HuH-7 (cell line): Measurements from ENCODE around the gene ZBTB20.
"Not testable (repeated sequence)": the region's sequence is repeated elsewhere in the genome, so short reads cannot be mapped to it uniquely, and the experiment has no call there.

Experiments
- DNase-seq: peaks from one replicate; pipeline ENCODE4 v3.0.0; 2011; ENCODE audit warnings: low spot score

The ZBTB20 gene

GRCh38 chr3:114831861-114832260 is 315.2 kb downstream of the ZBTB20 start:
- no peak for DNase-seq

GRCh38 chr3:114830652-114831051 is 316.4 kb downstream of the ZBTB20 start:
- no peak for DNase-seq

GRCh38 chr3:114829783-114830182 is 317.3 kb downstream of the ZBTB20 start:
- DNase-seq = no peak

- peak; percentile 30 for DNase-seq
Measured at GRCh38 chr3:114827495-114827894, 319.6 kb downstream of the ZBTB20 start.

- DNase-seq = no peak
Measured at GRCh38 chr3:114824014-114824413, 323.1 kb downstream of the ZBTB20 start.

- no peak for DNase-seq
Measured at GRCh38 chr3:114823061-114823460, 324.0 kb downstream of the ZBTB20 start.

GRCh38 chr3:114816052-114816451 is 331.0 kb downstream of the ZBTB20 start:
- no peak for DNase-seq

- DNase-seq = not testable (repeated sequence)
Measured at GRCh38 chr3:114812541-114813238, 334.4 kb downstream of the ZBTB20 start.

GRCh38 chr3:114809668-114810413 is 337.2 kb downstream of the ZBTB20 start:
- DNase-seq = peak; percentile 39

GRCh38 chr3:114804099-114804498 is 343.0 kb downstream of the ZBTB20 start:
- DNase-seq = no peak

- DNase-seq = no peak
Measured at GRCh38 chr3:114803042-114803695, 343.9 kb downstream of the ZBTB20 start.

GRCh38 chr3:114800272-114801031 is 346.6 kb downstream of the ZBTB20 start:
- no peak for DNase-seq

GRCh38 chr3:114799816-114800215 is 347.3 kb downstream of the ZBTB20 start:
- no peak for DNase-seq

GRCh38 chr3:114796796-114797195 is 350.3 kb downstream of the ZBTB20 start:
- DNase-seq = no peak

- DNase-seq = no peak
Measured at GRCh38 chr3:114794894-114795630, 352.0 kb downstream of the ZBTB20 start.

GRCh38 chr3:114792159-114792918 is 354.7 kb downstream of the ZBTB20 start:
- DNase-seq = no peak

GRCh38 chr3:114790752-114791151 is 356.3 kb downstream of the ZBTB20 start:
- no peak for DNase-seq

- DNase-seq = no peak
Measured at GRCh38 chr3:114789803-114790202, 357.3 kb downstream of the ZBTB20 start.

- no peak for DNase-seq
Measured at GRCh38 chr3:114775395-114775794, 371.7 kb downstream of the ZBTB20 start.

- no peak for DNase-seq
Measured at GRCh38 chr3:114770874-114771273, 376.2 kb downstream of the ZBTB20 start.

- no peak for DNase-seq
Measured at GRCh38 chr3:114764056-114764492, 383.0 kb downstream of the ZBTB20 start.
